ENCODE measurements around the gene PPP1CA. TPM values are rescaled to one million over a fixed set of nuclear protein-coding genes. Genes with fewer than 3 reads are reported as not detected.

Gene PPP1CA
- total RNA-seq (2014; rRNA removed; shearing (Covaris generic)): 319 TPM in 2 replicates

- peak; percentile 92 for DNase-seq (ENCODE audit: low spot score)
- in situ Hi-C loops (cut with HindIII; ENCODE audit: low sequenced_read_pairs): no loop called here
Measured at GRCh38 chr11:67401495-67402191, at the start of gene PPP1CA. TSS of gene PPP1CA (minus strand) at chr11:67401858. CDS start at chr11:67401782, 76 bp downstream.

DNA sequence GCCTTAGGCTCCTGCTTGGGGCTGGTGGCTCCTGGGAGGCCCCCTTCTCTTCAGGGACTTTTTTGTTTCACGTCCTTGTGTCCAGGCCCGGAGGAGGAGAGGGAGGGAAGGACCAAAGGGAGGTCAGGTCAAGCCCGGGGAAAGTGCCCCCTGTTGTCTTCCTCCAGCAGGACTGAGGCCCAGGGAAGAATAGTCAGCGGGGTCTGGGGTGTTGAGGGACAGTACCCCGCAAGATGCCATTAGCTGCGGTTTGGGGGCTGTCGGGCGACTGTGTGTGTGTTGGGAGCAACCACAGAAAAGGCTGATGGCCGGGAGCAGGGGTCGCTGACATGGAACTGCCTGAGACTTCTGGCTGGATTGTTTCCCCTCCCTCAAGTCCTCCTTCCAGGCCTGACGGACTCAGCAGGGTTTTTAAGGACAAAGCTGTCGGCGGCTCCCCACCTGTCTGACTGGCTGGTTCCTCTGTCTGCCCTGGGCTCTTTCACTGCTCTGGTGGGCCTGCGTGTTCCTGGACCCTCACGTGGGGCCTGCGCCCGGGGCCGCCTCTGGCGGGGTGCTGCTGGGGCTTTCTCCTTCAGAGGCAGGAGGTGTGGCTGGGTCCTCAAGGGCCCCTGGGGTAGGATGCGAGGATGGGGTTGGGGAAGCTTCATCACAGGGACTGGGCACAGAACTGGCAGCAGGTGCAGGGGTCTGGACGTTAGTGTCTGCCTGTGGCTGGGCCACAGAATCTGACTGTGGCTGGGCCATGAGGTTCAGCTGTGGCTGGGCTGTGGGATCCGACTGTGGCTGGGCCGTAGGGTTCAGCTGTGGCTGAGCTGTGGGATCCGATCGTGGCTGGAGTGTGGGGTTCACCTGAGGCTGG lies 49.4 kb upstream of the PPP1CA start:
- no peak for DNase-seq (ENCODE audit: low spot score)
- in situ Hi-C loops (cut with HindIII; ENCODE audit: low sequenced_read_pairs): no loop called here

DNA sequence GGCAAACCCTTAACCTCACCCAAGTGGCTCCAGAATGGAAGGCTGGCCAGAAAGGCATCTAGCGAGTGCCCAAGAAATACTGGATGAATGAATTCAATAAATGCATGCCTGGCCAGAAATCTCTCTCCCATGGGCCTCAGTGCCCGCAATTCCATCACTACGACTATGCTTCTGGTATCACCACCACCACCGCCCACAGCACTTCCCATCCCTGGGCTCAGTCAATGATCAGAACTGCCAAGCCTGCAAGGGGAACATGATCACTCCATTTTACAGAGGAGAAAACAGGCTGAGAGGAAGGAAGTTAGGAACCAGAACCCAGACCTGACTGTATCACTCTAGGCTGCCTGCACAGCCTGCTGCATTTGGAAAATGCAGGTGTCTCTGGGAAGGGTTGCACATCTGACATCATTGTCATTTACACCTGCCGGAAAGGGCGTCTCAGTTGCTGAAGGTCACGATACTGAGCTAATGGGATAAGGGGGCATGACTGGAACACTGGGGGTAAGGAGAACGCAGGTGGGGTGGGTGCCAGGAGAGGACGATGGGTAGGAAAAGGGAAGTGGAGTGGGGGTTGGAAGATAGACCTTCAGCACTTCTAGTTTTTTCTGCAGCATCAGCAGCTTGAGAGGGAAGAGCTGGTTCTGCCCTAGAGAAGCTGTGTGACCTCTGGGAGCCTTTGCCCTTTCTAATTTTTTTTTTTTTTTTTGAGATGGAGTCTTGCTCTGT lies 47.6 kb upstream of the PPP1CA start:
- in situ Hi-C loops (cut with HindIII; ENCODE audit: low sequenced_read_pairs): no loop called here
- no peak for DNase-seq (ENCODE audit: low spot score)

- no peak for DNase-seq (ENCODE audit: low spot score)
- in situ Hi-C loops (cut with HindIII; ENCODE audit: low sequenced_read_pairs): no loop called here
Measured at GRCh38 chr11:67448220-67448609, 46.6 kb upstream of the PPP1CA start.

- in situ Hi-C loops (cut with HindIII; ENCODE audit: low sequenced_read_pairs): no loop called here
- DNase-seq (ENCODE audit: low spot score): no peak
Measured at GRCh38 chr11:67445515-67445914, 43.9 kb upstream of the PPP1CA start.

DNA sequence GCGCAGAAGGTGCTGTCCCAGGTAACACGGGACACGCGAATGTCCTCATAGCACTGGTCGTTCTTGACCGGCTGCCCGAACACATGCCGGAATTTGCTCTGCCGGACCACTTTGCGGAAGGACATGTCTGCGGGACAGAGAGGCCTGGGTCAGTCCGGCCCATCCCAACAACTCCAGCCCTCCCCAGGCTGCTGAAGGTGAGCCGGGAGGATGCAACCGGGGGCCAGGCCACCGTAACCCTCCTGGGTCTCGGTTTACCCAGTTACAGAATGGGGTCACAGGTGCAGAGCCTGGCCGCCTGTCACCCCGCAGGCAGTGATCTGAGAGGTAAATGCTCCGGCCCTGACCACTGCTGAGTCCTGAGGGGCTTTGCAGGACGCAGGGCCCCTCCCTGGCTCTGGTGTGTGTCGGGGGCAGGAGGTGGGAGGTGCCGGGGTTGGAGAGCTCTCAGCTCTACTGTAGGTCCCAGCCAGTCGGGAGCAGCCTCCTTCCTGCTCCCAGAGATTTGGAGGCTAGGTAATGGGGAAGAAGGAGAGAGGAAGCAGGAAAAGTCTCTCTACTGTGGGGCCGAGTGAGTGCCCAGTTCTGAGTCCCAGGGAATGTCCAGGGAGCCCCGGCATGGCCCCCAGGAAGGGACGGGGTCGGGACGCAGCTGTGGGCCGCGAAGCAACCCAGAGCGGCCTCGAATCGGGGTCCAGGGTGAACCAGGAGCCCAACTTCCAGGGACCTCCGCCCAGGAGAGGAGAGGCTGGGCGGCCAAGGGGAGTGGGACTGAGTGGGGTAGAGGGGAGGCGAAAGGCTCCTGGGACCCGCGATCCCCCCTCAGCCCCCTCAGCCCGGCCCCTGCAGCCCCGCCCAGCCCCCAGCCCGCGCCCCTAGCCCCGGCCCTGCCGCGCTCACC lies 41.1 kb upstream of the PPP1CA start:
- no peak for DNase-seq (ENCODE audit: low spot score)
- in situ Hi-C loops (cut with HindIII; ENCODE audit: low sequenced_read_pairs): no loop called here

DNA sequence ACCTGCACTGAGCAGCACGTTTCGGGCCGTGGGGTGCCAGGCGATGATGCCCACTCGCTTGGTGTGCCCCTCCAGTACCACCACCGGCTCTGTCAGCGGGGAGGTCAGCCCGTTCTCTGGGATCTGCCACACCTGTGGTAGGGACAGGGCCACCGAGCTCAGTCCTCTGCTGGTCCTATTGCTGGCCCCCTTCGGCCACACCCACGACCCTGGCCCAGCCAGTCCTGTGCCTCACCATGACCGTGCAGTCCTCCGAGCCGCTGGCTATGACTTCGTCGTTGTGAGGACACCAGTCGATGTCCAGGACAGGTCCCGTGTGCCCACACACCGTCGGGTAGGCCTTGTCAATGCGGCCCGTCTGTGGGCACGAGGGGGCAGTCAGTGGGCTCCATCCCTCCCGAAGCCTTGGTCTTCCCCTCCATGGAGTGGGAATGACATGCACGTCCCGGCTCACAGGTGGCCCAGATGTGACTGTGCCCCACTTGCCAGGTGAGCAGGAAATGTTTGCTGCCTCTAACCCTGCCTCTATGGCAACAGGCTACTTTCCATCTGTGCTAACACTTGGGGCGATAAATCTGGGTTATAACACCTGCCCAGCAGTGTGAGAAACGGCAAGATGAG lies 40.2 kb upstream of the PPP1CA start:
- in situ Hi-C loops (cut with HindIII; ENCODE audit: low sequenced_read_pairs): no loop called here
- DNase-seq (ENCODE audit: low spot score): no peak

DNA sequence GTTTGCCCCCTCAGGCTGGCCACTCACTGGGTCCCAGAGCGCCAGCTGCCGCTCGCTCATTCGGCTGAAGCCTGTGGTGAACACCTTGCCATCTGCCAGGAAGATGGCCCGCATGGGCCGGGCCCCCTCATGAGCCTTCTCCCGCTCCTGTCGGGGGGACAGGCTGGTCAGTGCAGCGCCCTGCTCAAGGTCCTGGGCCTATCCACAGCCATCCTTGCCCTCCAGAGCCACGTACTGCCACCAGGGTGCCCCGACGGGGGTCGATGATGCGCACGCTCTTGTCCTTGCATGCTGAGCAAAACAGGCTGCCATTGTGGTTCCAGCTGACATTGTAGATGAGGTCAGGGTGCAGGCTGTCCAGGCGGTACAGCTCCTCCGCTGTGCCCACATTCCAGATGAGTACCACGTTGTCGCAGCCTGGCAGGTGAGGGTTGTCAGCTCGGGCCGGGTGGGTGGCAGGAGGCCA lies 39.5 kb upstream of the PPP1CA start:
- in situ Hi-C loops (cut with HindIII; ENCODE audit: low sequenced_read_pairs): no loop called here
- DNase-seq (ENCODE audit: low spot score): no peak

DNA sequence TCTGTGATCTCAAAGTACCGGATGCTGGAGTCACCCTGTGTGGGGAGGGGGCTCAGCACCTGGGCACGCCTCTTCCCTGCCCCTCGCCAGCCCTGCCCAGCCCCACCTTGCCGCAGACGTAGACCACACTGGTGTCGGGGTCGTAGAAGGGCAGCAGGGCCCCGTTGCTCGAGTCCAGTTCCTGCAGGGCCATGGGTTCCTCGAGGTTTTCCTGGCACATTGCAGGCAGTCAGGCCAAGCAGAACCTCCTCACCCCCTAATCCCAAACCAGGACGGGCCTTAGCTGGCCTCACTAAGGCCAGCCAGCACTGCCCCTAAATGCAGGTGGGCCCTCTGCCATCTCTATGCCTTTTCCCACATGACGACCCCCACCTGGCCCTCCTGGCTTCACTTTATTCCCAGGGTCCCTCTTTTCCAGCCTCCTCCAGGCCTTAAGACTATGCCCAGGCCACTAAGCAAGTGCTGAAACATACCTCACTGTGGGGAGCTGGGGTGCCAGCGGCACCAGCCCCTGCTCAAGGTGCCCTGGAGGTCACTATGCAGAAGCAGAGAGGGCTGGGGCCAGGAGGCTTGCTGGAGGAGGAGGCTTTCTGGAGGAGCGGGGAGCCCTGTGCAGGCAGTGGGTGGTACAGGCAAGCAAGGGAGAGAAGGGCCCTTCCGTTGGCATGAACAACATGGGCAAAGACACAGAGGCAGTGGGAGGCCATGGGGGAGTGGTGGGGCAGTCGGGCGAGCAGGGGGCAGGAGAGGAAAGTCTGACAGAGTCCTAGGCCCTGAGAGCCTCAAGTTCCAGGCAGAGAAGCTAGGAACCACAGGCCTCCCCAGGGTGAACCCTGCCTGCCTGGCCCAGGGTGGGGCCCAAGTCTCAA lies 38.8 kb upstream of the PPP1CA start:
- in situ Hi-C loops (cut with HindIII; ENCODE audit: low sequenced_read_pairs): no loop called here

DNA sequence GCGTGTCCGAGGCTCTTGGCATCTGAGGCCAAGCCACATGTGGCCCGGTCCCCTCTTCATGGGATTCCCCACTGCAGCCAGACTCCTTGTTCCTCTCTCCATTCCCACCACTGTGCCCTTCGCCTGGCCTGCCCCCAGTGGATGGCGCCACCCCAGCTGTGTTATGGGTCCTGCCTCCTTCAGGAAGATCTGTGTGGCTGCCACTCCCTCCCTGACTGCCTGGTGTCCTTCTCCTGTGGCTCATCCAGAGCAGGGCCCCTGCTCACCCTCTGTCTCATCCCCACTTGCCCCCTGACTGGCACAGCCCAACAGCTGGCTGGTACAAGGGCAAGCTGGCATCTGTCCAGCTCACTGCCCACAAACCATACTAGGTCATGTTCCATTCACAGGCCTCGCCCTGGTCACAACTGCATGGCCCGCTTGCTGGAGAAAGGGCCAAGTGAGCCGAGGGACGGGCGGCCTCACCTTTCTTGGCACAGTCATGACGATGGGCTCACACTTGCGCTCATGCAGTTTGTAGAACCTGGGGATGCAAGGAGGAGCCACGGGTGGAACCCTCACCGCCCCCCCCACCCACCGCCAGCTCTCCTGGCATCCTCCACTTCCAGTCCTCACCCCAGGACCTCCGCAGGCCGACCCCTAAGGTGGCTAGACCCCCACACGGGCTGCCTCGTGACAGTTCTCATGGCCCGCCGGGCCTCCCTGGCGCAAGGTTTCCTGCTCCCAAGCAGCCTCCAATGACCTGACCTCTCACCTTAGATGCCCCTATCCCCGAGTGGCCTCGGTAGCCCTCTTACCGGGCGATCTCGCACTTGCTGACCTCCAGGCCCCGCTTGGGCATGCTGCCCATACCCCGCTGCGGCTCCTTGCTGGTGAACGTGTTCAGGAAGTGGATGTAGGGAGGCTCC lies 37.9 kb upstream of the PPP1CA start:
- in situ Hi-C loops (cut with HindIII; ENCODE audit: low sequenced_read_pairs): no loop called here

More for the DNA sequence above, 38.8 kb upstream of the PPP1CA start:
- DNase-seq (ENCODE audit: low spot score): no peak

GRCh38 chr11:67438158-67438902 lies 36.7 kb upstream of the PPP1CA start:
- no peak for DNase-seq (ENCODE audit: low spot score)
- in situ Hi-C loops (cut with HindIII; ENCODE audit: low sequenced_read_pairs): no loop called here

More for the DNA sequence above, 37.9 kb upstream of the PPP1CA start:
- no peak for DNase-seq (ENCODE audit: low spot score)

- DNase-seq (ENCODE audit: low spot score): no peak
- in situ Hi-C loops (cut with HindIII; ENCODE audit: low sequenced_read_pairs): no loop called here
Measured at GRCh38 chr11:67437809-67438157, 36.1 kb upstream of the PPP1CA start.

GRCh38 chr11:67437082-67437808 lies 35.6 kb upstream of the PPP1CA start, which contains the start of gene PTPRCAP:
TSS of gene PTPRCAP (minus strand) at chr11:67437682. CDS start at chr11:67437619, 63 bp downstream.
- in situ Hi-C loops (cut with HindIII; ENCODE audit: low sequenced_read_pairs): no loop called here
- no peak for DNase-seq (ENCODE audit: low spot score)

GRCh38 chr11:67436459-67437081 lies 34.9 kb upstream of the PPP1CA start:
- no peak for DNase-seq (ENCODE audit: low spot score)
- in situ Hi-C loops (cut with HindIII; ENCODE audit: low sequenced_read_pairs): no loop called here
